22Rv1 (cell line): ENCODE measurements around the gene RBM45.

ENCODE experiments used
- CTCF ChIP-seq: fragments of 450-650 bp; IDR thresholded peaks from 2 replicates; pipeline ENCODE4 v1.5.1; 2017; ENCODE audit warnings: mild to moderate bottlenecking
- ZFX ChIP-seq: fragments of 450-650 bp; IDR thresholded peaks from 2 replicates; pipeline ENCODE4 v1.6.1; 2017; ENCODE audit warnings: antibody characterized with exemption, borderline replicate concordance

GRCh38 chr2:178105566-178105965 is 6.7 kb upstream of the RBM45 start:
- TF ChIP-seq ZFX (no peak), CTCF (no peak)
